HG02943 (cell line): Measurements from ENCODE around the gene CDH13.

Experiments
- ATAC-seq: cut with Tn5 transposase; IDR thresholded peaks from one replicate; pipeline ENCODE4 v1.9.1; 2021; ENCODE audit warnings: mild to moderate bottlenecking, low read depth, moderate library complexity; ENCODE audit not compliant: unreplicated experiment

CDH13 gene

GRCh38 chr16:82649766-82650165, 23.0 kb downstream of the CDH13 start:
- ATAC-seq = no peak

DNA sequence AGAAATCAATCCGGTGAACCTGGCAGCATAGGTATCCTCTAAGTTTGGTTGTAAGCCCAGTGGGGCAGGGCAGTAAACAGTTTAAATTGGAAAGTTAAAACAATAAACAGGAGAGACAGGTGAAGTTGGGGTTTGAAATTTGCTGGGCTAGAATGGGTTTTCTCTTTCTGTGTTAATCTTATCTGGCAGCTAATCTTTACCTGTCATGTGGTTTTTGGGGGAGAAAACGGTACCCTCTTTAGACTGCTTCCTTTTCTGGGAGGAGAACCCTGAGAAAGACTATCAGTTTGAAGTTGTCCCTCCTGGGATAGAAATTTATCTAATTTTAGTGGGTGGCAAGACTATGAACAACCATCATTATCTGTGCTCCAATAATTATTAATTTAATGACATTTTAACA, 24.0 kb downstream of the CDH13 start:
- no peak for ATAC-seq

DNA sequence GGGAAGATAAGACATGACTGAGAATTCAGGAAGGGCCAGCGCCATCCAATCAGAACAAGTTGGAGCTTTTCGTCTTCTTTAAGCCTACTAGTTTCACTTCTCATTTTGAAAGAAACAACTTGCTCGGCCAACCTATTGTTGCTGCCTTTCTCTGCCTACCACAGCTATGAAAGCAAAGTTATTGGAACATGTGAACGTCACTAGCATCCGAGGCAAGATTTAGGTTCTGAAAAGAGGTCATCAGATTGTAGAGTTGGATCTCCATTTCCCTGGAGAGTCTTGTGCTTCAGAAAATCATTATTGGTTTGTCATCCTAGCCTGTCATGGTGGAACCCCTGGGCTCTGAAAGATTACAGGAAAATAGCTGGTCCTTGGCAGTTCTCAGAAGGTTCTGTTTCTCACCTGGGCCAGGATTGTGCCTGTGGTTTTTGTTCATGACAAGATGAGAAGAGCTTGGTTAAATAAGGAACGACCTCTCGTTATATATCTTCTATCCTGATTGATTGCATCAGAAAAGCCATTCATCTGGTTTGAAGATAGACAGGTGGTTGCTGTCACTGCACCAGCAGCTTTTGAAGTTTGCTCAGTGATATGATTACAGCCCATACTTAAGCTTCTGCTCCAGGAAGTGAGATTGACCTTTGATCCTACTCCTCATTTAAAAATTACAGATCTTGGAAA, 25.3 kb downstream of the CDH13 start:
- ATAC-seq = peak; percentile 40

GRCh38 chr16:82652826-82653225, 26.1 kb downstream of the CDH13 start:
- no peak for ATAC-seq

- peak; percentile 63 for ATAC-seq
Observed at GRCh38 chr16:82653550-82654511, 27.1 kb downstream of the CDH13 start.

DNA sequence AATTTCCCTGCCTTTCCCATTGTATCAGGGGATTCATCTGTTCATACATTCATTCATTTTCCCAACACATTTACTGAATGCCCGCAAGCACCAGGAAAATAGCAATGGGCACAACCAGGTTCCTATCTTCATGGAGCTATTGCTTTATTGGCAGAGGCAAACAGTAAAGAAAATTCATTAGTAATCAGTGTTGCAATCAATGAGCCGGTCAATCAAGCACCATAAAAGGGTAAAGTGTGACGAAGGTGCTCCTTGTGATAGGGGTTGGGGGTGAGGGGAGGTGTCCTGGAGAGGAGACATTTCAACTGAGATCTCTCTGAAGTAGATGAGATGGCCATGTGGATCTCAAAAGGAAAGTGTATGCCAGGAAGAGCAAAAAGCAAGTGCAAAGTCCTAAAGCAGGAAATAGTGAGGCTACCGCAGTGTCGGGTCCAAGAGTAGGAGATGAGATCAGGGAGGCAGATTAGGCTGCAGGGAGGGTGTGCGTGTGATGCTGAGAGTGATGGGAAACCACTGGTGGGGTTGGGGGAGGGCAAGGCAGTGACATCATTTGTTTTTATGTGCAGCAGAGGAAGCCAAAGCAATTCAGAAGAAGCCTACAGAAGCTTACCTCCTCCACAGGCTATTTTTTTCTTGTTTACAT, 28.4 kb downstream of the CDH13 start:
- peak; percentile 43 for ATAC-seq

GRCh38 chr16:82655720-82656490, 29.1 kb downstream of the CDH13 start:
- ATAC-seq = no peak

DNA sequence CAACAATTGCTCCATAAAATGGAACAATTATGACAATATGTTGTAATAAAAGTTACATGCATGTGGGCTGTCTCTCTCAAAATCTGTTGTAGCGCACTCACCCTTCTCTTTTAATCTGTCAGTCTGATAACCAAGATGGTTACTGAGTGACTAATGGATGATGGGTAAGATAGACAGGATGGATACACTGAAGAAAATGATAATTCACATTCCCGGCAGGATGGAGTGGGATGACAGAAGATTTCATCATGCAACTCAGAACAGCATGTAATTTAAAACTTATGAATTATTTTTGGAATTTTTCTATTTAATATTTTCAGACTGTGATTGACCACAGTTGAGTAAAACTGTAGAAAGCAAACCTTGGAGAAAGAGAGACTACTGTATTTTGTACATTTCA, 30.5 kb downstream of the CDH13 start:
- ATAC-seq = no peak

DNA sequence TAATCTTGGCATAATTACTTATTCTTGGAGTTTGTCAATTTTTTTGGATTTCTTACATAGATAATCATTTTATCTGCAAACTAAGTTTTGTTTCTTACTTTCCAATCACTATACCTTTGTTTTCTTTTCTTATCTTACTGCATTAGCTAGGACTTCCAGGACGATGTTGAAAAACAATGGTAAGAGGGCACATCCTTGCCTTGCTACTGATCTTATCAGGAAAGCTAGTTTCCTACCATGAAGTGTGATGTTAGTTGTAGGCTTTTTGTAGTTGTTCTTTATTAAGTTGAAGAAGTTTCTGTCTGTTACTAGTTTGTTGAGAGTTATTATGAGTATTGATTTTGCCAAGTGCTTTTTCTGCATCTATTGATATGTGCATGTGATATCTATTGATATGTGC, 31.0 kb downstream of the CDH13 start:
- no peak for ATAC-seq

GRCh38 chr16:82658796-82659195, 32.0 kb downstream of the CDH13 start:
- no peak for ATAC-seq

- no peak for ATAC-seq
Observed at GRCh38 chr16:82660075-82660645, 33.4 kb downstream of the CDH13 start.

DNA sequence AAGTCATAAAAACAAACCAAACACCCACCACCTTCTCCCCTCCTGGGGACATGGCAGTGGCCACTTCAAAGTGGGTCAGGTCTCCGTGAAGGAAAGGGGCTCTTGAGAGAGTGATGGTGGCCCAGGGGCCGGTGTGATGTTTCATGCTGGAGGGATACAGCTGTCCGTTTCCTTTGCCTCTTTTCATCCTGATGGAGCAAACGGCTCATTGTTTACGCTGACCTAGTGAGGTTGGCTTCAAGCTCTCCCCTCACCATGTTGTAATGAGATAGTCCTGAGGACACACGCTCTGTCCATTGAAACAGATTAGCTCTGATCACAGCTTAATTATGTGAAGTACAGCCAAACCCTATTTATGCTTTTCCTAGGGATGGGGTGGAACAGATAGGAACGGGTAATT, 34.2 kb downstream of the CDH13 start:
- ATAC-seq = no peak

- ATAC-seq = no peak
Observed at GRCh38 chr16:82664181-82664580, 37.4 kb downstream of the CDH13 start.

GRCh38 chr16:82665025-82665424, 38.3 kb downstream of the CDH13 start:
- no peak for ATAC-seq

- no peak for ATAC-seq
Observed at GRCh38 chr16:82667437-82667836, 40.7 kb downstream of the CDH13 start.

DNA sequence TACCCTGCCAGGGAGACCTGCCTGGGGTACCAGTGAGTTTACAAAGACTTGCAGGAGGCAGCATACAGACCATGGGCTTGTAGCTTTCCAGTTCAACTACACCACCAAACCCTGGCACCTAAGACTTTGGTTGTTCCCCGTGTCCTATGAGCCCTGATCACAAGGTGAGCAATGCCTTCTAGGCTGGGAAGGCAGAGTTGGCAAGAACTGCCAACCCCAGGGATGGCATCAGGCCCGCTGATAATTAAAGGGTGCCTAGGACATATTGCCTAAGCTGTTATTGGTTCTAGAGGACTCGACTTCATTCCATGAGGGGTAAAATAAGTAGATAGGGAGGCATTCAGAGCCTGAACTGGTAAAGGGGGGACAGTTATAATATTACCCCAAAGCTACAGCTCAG, 41.3 kb downstream of the CDH13 start:
- ATAC-seq = no peak

DNA sequence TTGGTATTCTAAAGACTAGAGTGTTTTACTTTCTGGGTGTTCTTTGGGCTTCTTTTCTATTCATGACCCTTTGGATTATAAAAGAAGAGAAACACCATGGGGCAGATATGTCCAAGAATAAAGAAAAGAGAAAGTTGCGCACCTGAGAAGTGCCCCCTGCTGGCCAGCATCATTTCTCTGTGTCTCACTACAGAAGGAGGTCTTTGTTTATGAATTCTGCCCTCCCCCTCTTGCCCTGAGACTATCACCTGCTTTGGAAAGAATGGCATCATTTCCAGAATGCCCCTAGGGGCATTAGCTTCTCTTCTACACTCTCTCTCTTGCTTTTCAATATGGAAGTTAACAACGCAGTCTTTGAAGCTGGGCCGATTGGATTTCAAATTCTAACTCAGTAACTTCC, 45.0 kb downstream of the CDH13 start:
- ATAC-seq = no peak

GRCh38 chr16:82672676-82673075, 45.9 kb downstream of the CDH13 start:
- no peak for ATAC-seq

- no peak for ATAC-seq
Observed at GRCh38 chr16:82675300-82675699, 48.5 kb downstream of the CDH13 start.

DNA sequence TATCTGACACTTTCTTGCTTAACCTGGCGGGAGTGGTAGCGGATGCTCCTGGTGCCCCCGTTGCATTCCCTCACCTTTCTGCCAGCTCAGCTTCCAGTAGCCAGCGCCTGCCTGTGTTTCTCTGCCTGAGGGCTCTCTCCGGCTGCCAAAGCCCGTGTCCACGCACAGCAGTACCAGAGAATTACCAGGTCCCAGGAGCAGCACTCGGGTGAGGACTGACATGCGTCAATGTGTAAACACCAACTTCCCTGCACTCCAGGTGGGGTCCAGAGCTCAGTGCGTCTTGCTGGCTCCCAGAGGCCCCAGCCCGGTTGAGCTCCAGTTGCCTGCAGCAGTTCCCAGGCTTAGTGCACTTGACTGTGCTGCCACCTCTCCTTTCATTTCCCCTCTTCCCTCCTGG, 54.8 kb downstream of the CDH13 start:
- ATAC-seq = no peak
